BLaER1 treated with 17β-estradiol and CSF1 and Interleukin-3, amounts not matched to agents 10 nM and 100 nM (cell line): ENCODE results near the gene IL1RN.

ENCODE experiments used
- H3K27ac ChIP-seq, 11 experiments: shearing (Covaris generic); formaldehyde crosslinking; 2 replicates each; pipeline ENCODE4 v1.8.1; 2022
- H3K27me3 ChIP-seq, 11 experiments: shearing (Covaris generic); formaldehyde crosslinking; 2 replicates each; pipeline ENCODE4 v1.8.1; 2022
- H3K36me3 ChIP-seq, 11 experiments: shearing (Covaris generic); formaldehyde crosslinking; 2 replicates each; pipeline ENCODE4 v1.8.1; 2022
- H3K4me1 ChIP-seq, 10 experiments: shearing (Covaris generic); formaldehyde crosslinking; 2 replicates each; pipeline ENCODE4 v1.8.1; 2022
- H3K4me2 ChIP-seq, 11 experiments: shearing (Covaris generic); formaldehyde crosslinking; 2 replicates each; pipeline ENCODE4 v1.8.1; 2022
- H3K4me3 ChIP-seq, 10 experiments: shearing (Covaris generic); formaldehyde crosslinking; 2 replicates each; pipeline ENCODE4 v1.8.1; 2022
- H3K9ac ChIP-seq, 11 experiments: shearing (Covaris generic); formaldehyde crosslinking; 2 replicates each; pipeline ENCODE4 v1.8.1; 2022
- H3K9me3 ChIP-seq, 11 experiments: shearing (Covaris generic); formaldehyde crosslinking; replicated peaks in 1 of 11; 2 replicates each; pipeline ENCODE4 v1.8.1; 2022
- H4K20me1 ChIP-seq, 11 experiments: shearing (Covaris generic); formaldehyde crosslinking; 2 replicates each; pipeline ENCODE4 v1.8.1; 2022
- Cebpa-rat ChIP-seq, 11 experiments: shearing (Covaris generic); IDR thresholded peaks; 2 replicates each; pipeline ENCODE4 v1.8.1; 2022

The IL1RN gene

GRCh38 chr2:113182471-113183260 lies 55.3 kb downstream of the IL1RN start:
- peak overlapping the region in 6 of 11 experiments; percentile 59 to 78 (median 64); a peak in 8 of 22 replicates for H3K27ac ChIP-seq
- peaks cover 42 to 87% (median 53%) of the 10 kb centered on the region in 10 experiments for H3K4me1 ChIP-seq
- no peaks in the 10 kb centered on the region for H3K9me3 ChIP-seq
- peak overlapping the region in 9 of 11 experiments; percentile 74 to 93 (median 90); a peak in 15 of 22 replicates for H3K4me2 ChIP-seq
- H3K9ac ChIP-seq: no peak overlapping the region
- no peak overlapping the region for H3K4me3 ChIP-seq
- no peak for TF ChIP-seq Cebpa-rat (IDR thresholded peaks at IDR 0.05)
- H3K27me3 ChIP-seq: no peaks in the 10 kb centered on the region
- H4K20me1 ChIP-seq: peaks cover 0 to 100% (median 48%) of the 10 kb centered on the region in 11 experiments; a peak in 16 of 22 replicates
- H3K36me3 ChIP-seq: peaks cover 18 to 85% (median 47%) of the 10 kb centered on the region in 11 experiments; a peak in 16 of 22 replicates

- peak overlapping the region in 1 of 11 experiments; percentile 75; a peak in 1 of 22 replicates for H3K27ac ChIP-seq
- H3K4me1 ChIP-seq: peaks cover 42 to 81% (median 54%) of the 10 kb centered on the region in 10 experiments
- H3K36me3 ChIP-seq: peaks cover 18 to 85% (median 47%) of the 10 kb centered on the region in 11 experiments; a peak in 16 of 22 replicates
- no peaks in the 10 kb centered on the region for H3K9me3 ChIP-seq
- no peaks in the 10 kb centered on the region for H3K27me3 ChIP-seq
- no peak overlapping the region for H3K4me3 ChIP-seq
- no peak for TF ChIP-seq Cebpa-rat (IDR thresholded peaks at IDR 0.05)
- H4K20me1 ChIP-seq: peaks cover 0 to 98% (median 48%) of the 10 kb centered on the region in 11 experiments; a peak in 16 of 22 replicates
- H3K9ac ChIP-seq: no peak overlapping the region
- no peak overlapping the region for H3K4me2 ChIP-seq
Observed at GRCh38 chr2:113183264-113183663, 55.9 kb downstream of the IL1RN start.
